ENCODE results near the gene EEPD1.
"Not testable (repeated sequence)": the region's sequence is repeated elsewhere in the genome, so short reads cannot be mapped to it uniquely, and the experiment has no call there.

EEPD1 gene

GRCh38 chr7:36129048-36129534, 24.0 kb upstream of the EEPD1 start:
- DNase-seq, result no peak

GRCh38 chr7:36130236-36130945, 22.7 kb upstream of the EEPD1 start:
- no peak for DNase-seq

GRCh38 chr7:36131026-36131425, 22.0 kb upstream of the EEPD1 start:
- DNase-seq, result no peak

GRCh38 chr7:36131499-36131898, 21.6 kb upstream of the EEPD1 start:
- no peak for DNase-seq

GRCh38 chr7:36132012-36132411, 21.0 kb upstream of the EEPD1 start:
- no peak for DNase-seq

GRCh38 chr7:36135700-36136099, 17.4 kb upstream of the EEPD1 start:
- no peak for DNase-seq

- DNase-seq, result no peak
Observed at GRCh38 chr7:36137258-36137657, 15.8 kb upstream of the EEPD1 start.

- no peak for DNase-seq
Observed at GRCh38 chr7:36137754-36138153, 15.3 kb upstream of the EEPD1 start.

GRCh38 chr7:36138209-36138608, 14.8 kb upstream of the EEPD1 start:
- no peak for DNase-seq

GRCh38 chr7:36141351-36141750, 11.7 kb upstream of the EEPD1 start:
- no peak for DNase-seq

- no peak for DNase-seq
Observed at GRCh38 chr7:36141850-36142249, 11.2 kb upstream of the EEPD1 start.

- no peak for DNase-seq
Observed at GRCh38 chr7:36144189-36144588, 8.9 kb upstream of the EEPD1 start.

- DNase-seq, result no peak
Observed at GRCh38 chr7:36145686-36146085, 7.4 kb upstream of the EEPD1 start.

- DNase-seq, result no peak
Observed at GRCh38 chr7:36147361-36147760, 5.7 kb upstream of the EEPD1 start.

GRCh38 chr7:36148422-36149065, 4.5 kb upstream of the EEPD1 start:
- DNase-seq, result no peak

GRCh38 chr7:36149240-36149639, 3.8 kb upstream of the EEPD1 start:
- DNase-seq, result not testable (repeated sequence)

GRCh38 chr7:36149694-36150452, 3.2 kb upstream of the EEPD1 start:
- no peak for DNase-seq

- no peak for DNase-seq
Observed at GRCh38 chr7:36151921-36152755, 916 bp upstream of the EEPD1 start.

- no peak for DNase-seq
Observed at GRCh38 chr7:36153571-36154097, 580 bp downstream of the EEPD1 start.

GRCh38 chr7:36154255-36155212, 1.5 kb downstream of the EEPD1 start:
- DNase-seq, result no peak

- DNase-seq, result no peak
Observed at GRCh38 chr7:36155811-36156361, 2.8 kb downstream of the EEPD1 start.

Data from T1000 (cell line).